HG02870 (cell line): ENCODE results near the gene WNT2B.

Experiments used
- ATAC-seq: cut with Tn5 transposase; IDR thresholded peaks from one replicate; pipeline ENCODE4 v1.9.1; 2021; ENCODE audit warnings: mild to moderate bottlenecking, moderate library complexity; ENCODE audit not compliant: unreplicated experiment

The WNT2B gene

GRCh38 chr1:112504661-112505399 lies 3.9 kb upstream of the WNT2B start:
- ATAC-seq = no peak

- no peak for ATAC-seq
These were observed 3.4 kb upstream of the WNT2B start for GRCh38 chr1:112505400-112505785.

- ATAC-seq = no peak
These were observed 2.9 kb upstream of the WNT2B start for GRCh38 chr1:112505878-112506277.

- no peak for ATAC-seq
These were observed 2.5 kb upstream of the WNT2B start for GRCh38 chr1:112506306-112506705.

- no peak for ATAC-seq
These were observed 2.0 kb upstream of the WNT2B start for GRCh38 chr1:112506731-112507130.

GRCh38 chr1:112507336-112507735 lies 1.4 kb upstream of the WNT2B start:
- no peak for ATAC-seq

GRCh38 chr1:112507921-112508277 lies 866 bp upstream of the WNT2B start:
- no peak for ATAC-seq

GRCh38 chr1:112509005-112509659 lies 367 bp downstream of the WNT2B start:
- ATAC-seq = no peak

GRCh38 chr1:112509660-112510178 lies 954 bp downstream of the WNT2B start:
- no peak for ATAC-seq

- ATAC-seq = no peak
These were observed 1.6 kb downstream of the WNT2B start for GRCh38 chr1:112510340-112510739.

GRCh38 chr1:112511897-112512296 lies 3.1 kb downstream of the WNT2B start:
- ATAC-seq = no peak

GRCh38 chr1:112513112-112513870 lies 4.5 kb downstream of the WNT2B start:
- no peak for ATAC-seq

GRCh38 chr1:112514901-112515300 lies 6.1 kb downstream of the WNT2B start:
- no peak for ATAC-seq

- ATAC-seq = no peak
These were observed 6.7 kb downstream of the WNT2B start for GRCh38 chr1:112515311-112516009.

- ATAC-seq = no peak
These were observed 7.4 kb downstream of the WNT2B start for GRCh38 chr1:112516141-112516540.

GRCh38 chr1:112517231-112517630 lies 8.5 kb downstream of the WNT2B start:
- ATAC-seq = no peak

GRCh38 chr1:112517646-112518045 lies 8.9 kb downstream of the WNT2B start:
- no peak for ATAC-seq

- no peak for ATAC-seq
These were observed 9.4 kb downstream of the WNT2B start for GRCh38 chr1:112518186-112518585.

- ATAC-seq = no peak
These were observed 11.4 kb downstream of the WNT2B start for GRCh38 chr1:112520166-112520565.

GRCh38 chr1:112522621-112523020 lies 13.9 kb downstream of the WNT2B start:
- ATAC-seq = no peak

GRCh38 chr1:112524251-112524650 lies 15.5 kb downstream of the WNT2B start:
- ATAC-seq = no peak
